ENCODE results near the gene DPP6. TPM values are rescaled to one million over a fixed set of nuclear protein-coding genes. Genes with fewer than 3 reads are reported as not detected.

Gene DPP6
- total and polyA plus RNA-seq, 2 experiments from 2014 or later = 0.20 to 0.44 TPM

GRCh38 chr7:154390961-154391360 lies 338.8 kb downstream of the DPP6 start:
- 97% methylated on average over 17 of the region's 17 CpGs for WGBS (ENCODE audit: low lambda C conversion rate, missing lambda C conversion rate)
- Histone ChIP-seq H3K4me2 (no peak overlapping the region), H3K79me2 (no peaks in the 10 kb centered on the region), H3K9me2 (replicated peaks; ENCODE audit: insufficient read depth) (no peaks in the 10 kb centered on the region), H3K4me1 (ENCODE audit: insufficient read depth) (no peaks in the 10 kb centered on the region), H3K4me3 (no peak overlapping the region), H3K36me3 (replicated peaks; ENCODE audit: insufficient read depth, low read depth) (no peaks in the 10 kb centered on the region), H3K9me3 (ENCODE audit: low read depth) (no peaks in the 10 kb centered on the region), H4K20me1 (ENCODE audit: insufficient read depth, poor library complexity, severe bottlenecking) (no peaks in the 10 kb centered on the region), H3K27me3 (no peaks in the 10 kb centered on the region), H3K27ac (no peak overlapping the region), H2AFZ (no peak overlapping the region)
- no peak for DNase-seq (ENCODE audit: low spot score)
- TF ChIP-seq, protein P1, sequence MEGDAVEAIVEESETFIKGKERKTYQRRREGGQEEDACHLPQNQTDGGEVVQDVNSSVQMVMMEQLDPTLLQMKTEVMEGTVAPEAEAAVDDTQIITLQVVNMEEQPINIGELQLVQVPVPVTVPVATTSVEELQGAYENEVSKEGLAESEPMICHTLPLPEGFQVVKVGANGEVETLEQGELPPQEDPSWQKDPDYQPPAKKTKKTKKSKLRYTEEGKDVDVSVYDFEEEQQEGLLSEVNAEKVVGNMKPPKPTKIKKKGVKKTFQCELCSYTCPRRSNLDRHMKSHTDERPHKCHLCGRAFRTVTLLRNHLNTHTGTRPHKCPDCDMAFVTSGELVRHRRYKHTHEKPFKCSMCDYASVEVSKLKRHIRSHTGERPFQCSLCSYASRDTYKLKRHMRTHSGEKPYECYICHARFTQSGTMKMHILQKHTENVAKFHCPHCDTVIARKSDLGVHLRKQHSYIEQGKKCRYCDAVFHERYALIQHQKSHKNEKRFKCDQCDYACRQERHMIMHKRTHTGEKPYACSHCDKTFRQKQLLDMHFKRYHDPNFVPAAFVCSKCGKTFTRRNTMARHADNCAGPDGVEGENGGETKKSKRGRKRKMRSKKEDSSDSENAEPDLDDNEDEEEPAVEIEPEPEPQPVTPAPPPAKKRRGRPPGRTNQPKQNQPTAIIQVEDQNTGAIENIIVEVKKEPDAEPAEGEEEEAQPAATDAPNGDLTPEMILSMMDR (IDR thresholded peaks at IDR 0.05; ENCODE audit: poor library complexity) = no peak
- no peak for TF ChIP-seq EZH2phosphoT487 (IDR thresholded peaks at IDR 0.05; ENCODE audit: low read depth, severe bottlenecking, unreplicated experiment)
- TF ChIP-seq EZH2 (IDR thresholded peaks at IDR 0.05; ENCODE audit: borderline replicate concordance) = no peak

DNA sequence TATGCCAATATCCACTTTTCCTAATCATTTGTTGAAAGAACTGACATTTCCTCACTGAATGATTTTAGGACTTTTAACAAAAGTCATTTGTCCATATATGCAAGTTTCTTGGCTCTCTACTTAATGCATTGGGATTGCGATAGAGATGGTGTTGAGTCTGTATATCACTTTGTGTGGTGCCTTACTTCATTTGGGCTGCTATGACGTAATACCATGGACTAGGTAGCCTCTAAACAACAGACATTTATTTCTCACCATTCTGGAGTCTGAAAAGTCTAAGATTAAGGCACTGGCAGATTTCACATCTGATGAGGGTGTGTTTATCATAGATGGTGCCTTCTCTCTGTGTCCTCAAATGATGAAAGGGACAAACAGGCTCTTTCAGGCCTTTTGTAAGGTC lies 342.6 kb downstream of the DPP6 start:
- Histone ChIP-seq H3K36me3 (replicated peaks; ENCODE audit: insufficient read depth, low read depth) (no peaks in the 10 kb centered on the region), H3K9me2 (replicated peaks; ENCODE audit: insufficient read depth) (no peaks in the 10 kb centered on the region), H2AFZ (no peak overlapping the region), H3K9me3 (ENCODE audit: low read depth) (no peaks in the 10 kb centered on the region), H3K4me3 (no peak overlapping the region), H3K79me2 (no peaks in the 10 kb centered on the region), H4K20me1 (ENCODE audit: insufficient read depth, poor library complexity, severe bottlenecking) (no peaks in the 10 kb centered on the region), H3K4me1 (ENCODE audit: insufficient read depth) (no peaks in the 10 kb centered on the region), H3K4me2 (no peak overlapping the region), H3K27ac (no peak overlapping the region), H3K27me3 (no peaks in the 10 kb centered on the region)
- TF ChIP-seq, protein P1 (IDR thresholded peaks at IDR 0.05; ENCODE audit: poor library complexity) = no peak
- TF ChIP-seq EZH2phosphoT487 (IDR thresholded peaks at IDR 0.05; ENCODE audit: low read depth, severe bottlenecking, unreplicated experiment) (no peak), EZH2 (IDR thresholded peaks at IDR 0.05; ENCODE audit: borderline replicate concordance) (no peak)
- WGBS (ENCODE audit: low lambda C conversion rate, missing lambda C conversion rate) = 92% methylated on average over 2 of the region's 2 CpGs
- DNase-seq (ENCODE audit: low spot score) = no peak

GRCh38 chr7:154406312-154406711 lies 354.1 kb downstream of the DPP6 start:
- no peak for TF ChIP-seq EZH2 (IDR thresholded peaks at IDR 0.05; ENCODE audit: borderline replicate concordance)
- TF ChIP-seq, protein P1 (IDR thresholded peaks at IDR 0.05; ENCODE audit: poor library complexity) = no peak
- no peak for TF ChIP-seq EZH2phosphoT487 (IDR thresholded peaks at IDR 0.05; ENCODE audit: low read depth, severe bottlenecking, unreplicated experiment)
- Histone ChIP-seq H4K20me1 (ENCODE audit: insufficient read depth, poor library complexity, severe bottlenecking) (no peaks in the 10 kb centered on the region), H3K4me3 (no peak overlapping the region), H3K4me1 (ENCODE audit: insufficient read depth) (no peaks in the 10 kb centered on the region), H3K36me3 (replicated peaks; ENCODE audit: insufficient read depth, low read depth) (no peaks in the 10 kb centered on the region), H3K9me3 (ENCODE audit: low read depth) (no peaks in the 10 kb centered on the region), H3K4me2 (no peak overlapping the region), H2AFZ (no peak overlapping the region), H3K9me2 (replicated peaks; ENCODE audit: insufficient read depth) (no peaks in the 10 kb centered on the region), H3K27me3 (no peaks in the 10 kb centered on the region), H3K79me2 (no peaks in the 10 kb centered on the region), H3K27ac (no peak overlapping the region)
- DNase-seq (ENCODE audit: low spot score) = no peak
- WGBS (ENCODE audit: low lambda C conversion rate, missing lambda C conversion rate) = 89% methylated on average over 8 of the region's 8 CpGs
